ENCODE measurements around the gene FAM227A.

FAM227A gene

DNA sequence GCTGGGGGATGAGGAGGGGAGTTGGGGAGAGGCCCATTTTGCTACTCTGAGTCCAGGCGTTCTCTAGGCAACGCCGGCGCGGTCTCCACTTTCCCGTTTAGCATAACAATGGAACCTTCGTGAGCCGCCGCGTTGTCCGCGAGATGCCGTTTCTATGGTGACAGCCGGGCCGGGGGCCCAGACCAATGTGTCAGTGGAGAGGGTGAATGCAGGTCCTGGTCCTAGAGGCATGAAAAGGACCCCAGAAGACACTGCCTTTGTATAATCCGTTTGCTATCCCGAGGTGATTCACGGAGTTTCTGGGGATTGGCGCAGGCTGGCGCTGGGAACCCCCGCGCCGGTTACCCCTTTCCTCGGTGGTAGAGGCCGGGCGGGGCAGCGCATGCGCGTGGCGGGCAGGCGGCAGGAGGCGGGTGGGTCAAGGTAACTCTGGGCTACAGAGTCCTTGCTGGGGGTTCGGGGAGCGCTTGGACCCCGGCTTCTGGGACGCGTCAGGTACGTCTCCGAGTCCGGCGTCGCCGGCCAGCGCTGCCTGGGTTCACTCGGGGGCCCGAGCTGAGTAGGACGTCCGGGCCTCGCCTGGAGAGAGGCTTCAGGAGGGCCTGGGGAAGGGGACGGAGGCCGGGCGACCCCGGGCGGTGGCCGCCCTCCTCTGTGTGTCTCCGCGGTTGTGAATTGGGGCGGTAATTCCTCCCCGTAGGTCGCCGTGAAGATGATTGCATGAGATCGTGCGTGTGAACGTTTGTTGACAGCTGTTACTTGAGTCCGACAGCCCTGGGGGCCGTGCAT is at the start of gene FAM227A, which contains the start of gene CBY1:
Gene FAM227A (minus strand): TSS at position 137 of the 789 bp plus-strand sequence. CDS start 6,224 bp downstream, outside the sequence.
Gene CBY1 (plus strand): TSS at position 383 of the 789 bp plus-strand sequence. CDS start 11,417 bp downstream, outside the sequence.
- DNase-seq, result peak; percentile 85

DNA sequence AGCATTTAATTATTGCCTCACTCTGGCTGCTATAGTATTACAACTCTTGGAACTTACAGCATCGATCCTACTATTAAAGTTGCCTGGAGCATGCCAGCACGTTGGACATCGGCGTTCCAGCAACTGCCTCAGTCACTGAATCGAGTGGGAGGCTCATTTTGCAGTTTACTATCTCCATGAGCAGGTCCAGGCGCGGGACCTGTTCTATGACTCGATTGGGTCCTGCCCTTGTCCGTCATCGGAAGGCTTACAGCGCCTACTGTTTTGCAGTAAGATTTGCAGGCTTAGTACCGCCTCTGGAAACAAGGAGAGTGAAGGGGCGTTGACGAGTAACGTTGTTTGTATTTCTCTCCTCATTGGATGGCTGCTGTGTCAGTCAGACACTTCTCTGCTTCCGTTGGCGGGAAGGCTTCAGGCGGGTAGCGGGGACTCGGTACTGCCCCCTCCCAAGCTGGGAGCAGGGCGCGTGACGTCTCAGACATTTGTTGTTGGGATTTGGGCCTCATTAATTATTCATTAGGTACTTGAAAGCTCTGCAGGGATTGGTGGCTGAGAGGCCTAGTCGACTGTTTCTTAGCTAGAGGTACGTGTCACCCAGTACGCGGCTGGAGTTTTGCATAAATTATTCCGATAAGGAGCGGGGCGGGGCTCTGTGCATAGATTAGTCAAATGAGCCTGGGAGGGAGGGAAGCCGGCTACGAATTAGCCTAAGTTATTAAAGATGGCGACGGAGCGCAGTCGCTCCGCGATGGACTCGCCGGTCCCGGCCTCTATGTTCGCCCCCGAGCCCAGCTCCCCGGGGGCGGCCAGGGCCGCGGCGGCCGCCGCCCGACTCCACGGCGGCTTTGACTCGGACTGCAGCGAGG is 49.3 kb upstream of the FAM227A start, which contains the start of gene GTPBP1:
Gene GTPBP1 (plus strand): TSS at position 710 of the 866 bp plus-strand sequence. CDS start 12 bp downstream, at position 722.
- peak; percentile 100 for DNase-seq

DNA sequence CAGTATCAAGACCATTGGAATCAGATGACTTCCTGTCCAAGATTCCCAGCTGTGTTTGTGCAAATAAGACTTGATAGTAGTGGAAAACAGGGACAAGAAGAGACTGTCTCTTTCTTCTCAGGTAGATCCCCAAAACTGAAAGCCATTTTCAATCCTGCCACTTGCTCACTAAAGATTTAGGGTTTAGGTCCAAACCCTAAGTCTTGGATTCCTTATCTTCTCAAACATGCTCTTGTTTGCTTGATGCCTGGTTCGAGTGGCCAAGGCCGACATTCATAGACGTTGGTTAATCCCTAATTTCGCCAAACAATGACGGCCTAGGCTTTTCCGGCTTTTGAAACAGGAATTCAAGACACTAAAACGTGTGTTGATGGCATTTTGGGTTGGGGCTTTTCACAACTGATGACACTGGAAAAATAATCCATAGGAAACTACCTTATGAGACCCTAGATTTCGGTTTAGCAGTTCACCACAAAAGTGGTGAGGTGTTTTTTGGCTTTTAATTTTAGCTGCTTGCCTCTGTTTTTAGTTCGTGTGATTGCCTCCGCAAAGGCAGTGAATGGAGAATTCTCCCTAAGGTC is 48.6 kb upstream of the FAM227A start:
- no peak for DNase-seq

DNA sequence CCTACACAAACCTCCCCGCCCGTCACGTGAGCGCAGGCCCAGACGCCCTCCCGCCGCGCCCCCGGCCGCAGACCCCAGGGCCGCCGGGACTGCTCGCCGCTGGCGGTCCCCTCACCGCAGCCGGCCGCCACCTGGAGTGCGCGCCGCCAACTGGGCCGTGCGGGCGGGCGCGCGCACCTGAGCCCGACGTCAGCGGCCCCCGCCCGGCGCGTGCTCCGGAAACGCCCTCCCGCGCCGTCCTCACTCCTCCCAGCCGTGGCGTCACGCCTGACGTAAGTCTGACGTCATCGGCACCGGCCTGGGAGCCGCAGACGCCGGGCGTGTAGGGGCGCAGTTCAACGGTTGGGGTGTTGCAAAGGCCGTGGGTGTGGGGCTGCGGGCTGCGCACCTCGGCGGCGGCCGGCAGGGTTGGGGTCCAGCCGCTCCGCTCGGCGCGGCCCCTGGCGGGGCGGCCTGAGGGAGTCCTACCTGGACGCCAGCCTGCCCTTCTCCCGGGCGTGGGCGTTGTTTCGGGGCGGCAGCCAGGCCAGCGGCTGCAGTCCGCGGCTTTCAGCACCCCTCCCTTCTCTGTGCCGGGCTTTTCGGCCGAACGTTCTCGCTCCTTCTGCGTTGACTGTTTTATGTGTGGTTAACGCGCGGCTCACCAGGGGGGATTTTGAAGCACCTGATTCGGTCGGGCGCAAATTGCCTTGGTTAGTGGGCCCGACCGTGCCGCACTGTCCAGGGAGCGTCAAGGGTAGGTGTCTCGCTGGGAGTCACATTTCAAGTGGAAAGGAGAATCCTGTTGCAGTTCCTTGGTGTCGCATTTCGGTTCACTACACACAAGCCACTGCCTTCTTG is 44.8 kb upstream of the FAM227A start, which contains the start of gene JOSD1:
Gene JOSD1 (minus strand): TSS at position 155 of the 840 bp plus-strand sequence. CDS start 956 bp downstream, outside the sequence.
- peak; percentile 95 for DNase-seq

GRCh38 chr22:38700270-38700788 is 44.1 kb upstream of the FAM227A start:
- no peak for DNase-seq

DNA sequence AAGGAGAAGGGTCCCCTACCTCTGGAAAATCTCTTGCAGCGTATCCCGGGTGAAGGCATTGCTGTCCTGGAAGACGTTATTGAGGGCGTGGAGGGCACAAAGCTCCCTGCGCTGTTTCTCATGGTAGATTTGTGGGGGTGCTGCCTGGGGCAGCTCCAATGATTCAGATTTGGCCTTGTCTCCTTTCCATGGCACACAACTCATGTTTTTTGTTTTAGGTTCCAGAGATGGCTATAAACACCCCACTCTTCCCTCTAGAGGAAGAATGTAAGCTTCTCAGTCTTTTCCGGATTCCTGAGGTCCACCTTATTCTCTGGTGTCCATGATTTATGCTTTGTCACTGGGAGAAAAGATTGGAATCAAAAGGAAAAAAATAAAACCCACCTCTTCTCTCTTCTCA is 43.6 kb upstream of the FAM227A start:
- DNase-seq, result no peak

GRCh38 chr22:38699143-38699542 is 43.0 kb upstream of the FAM227A start:
- no peak for DNase-seq

- DNase-seq, result no peak
These were observed 42.4 kb upstream of the FAM227A start for GRCh38 chr22:38698407-38699094.

GRCh38 chr22:38697425-38698089 is 41.4 kb upstream of the FAM227A start:
- no peak for DNase-seq

DNA sequence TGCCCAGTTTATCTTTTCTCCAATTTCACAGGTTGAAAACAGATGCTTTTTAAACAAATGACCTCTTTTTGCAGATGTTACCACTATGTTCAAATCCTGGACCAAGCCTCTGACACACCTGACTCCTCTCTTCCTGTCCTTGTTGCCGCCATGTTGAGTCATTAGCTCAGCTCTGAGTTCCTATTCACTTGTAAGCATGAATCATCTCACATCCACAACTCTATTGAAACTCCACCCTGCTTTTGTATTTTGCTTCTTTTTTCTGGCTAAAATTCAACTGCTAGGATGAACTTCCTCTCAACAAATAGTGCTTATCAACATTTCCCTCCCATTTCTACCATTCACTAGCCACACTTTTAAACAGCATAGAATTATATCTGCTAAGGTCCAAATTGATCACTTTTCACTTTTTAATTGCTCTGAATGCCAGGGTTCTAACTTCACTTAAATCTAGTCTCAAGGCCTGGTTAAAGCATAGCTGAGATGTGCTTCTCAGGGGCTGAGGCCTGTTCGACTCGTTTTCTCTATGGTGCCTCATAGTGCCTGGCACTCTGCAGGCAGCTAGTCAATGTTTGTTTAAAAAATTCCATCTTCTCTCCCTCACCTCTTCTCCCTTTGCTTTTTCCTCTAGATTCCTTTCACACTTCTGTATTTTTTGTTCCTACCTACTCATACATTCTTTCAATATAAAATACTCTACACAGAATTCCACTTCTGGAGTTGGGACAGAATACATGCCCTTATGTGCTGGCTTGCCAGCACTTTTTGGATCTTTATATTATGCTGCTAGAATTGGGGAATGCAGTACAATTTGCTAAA is 40.6 kb upstream of the FAM227A start:
- DNase-seq, result peak; percentile 42

GRCh38 chr22:38694940-38695339 is 38.7 kb upstream of the FAM227A start:
- DNase-seq, result no peak

DNA sequence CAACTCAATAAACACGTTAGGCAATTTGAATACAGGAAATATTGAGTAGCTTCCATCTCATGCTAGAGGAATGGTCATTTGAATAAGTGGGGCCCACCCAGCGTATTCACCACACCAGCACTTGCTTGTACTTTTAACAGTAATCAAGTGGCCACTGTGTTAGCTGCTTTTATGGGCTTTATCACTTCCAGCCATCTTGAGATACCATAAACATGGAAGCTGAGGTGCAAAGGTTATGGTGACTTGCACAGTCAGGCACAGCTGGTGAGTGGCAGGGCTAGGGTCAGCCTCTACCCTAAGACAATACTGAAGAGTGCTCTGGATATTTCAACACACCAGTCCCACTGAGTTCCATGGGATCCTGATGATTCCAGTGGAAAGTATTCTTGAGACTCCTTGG is 37.9 kb upstream of the FAM227A start:
- DNase-seq, result no peak

- no peak for DNase-seq
These were observed 33.5 kb upstream of the FAM227A start for GRCh38 chr22:38689651-38690050.

DNA sequence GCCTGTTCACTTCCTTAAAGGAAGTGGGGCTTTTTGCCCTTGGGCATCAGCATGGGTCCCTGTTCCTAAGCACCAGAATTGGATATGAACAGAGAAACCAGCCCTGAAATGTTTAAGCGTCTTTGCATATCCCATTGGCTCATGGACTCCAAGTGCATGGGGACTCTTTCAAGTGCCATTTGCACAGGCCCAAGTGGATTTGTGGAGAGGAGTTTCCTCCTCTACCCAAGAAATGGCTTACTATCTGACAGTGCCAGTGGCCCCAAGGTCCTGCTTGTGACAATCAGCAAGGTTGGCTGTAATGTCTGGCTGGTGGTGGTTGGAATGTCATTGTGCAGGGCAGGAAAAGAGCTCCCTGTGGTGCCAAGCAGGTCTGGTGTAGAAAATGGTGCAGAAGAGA is 29.6 kb upstream of the FAM227A start:
- no peak for DNase-seq

DNA sequence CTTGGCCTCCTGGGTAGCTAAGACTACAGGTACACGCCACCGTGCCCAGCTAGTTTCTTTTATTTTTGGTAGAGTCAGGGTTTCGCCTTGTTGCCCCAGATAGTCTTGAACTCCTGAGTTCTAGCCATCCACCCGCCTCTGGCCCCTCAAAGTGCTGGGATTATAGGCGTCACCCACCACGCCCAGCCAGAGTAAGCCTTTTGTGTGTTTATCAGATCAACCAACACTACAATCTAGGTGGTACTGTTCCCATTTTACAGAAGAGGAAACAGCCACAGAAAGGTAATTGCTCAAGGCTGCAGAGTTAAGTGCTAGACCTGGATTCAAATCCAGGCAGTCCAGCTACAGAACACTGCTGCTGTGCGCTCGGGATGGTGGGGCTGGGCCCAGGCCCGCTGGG is 28.7 kb upstream of the FAM227A start:
- DNase-seq, result no peak

DNA sequence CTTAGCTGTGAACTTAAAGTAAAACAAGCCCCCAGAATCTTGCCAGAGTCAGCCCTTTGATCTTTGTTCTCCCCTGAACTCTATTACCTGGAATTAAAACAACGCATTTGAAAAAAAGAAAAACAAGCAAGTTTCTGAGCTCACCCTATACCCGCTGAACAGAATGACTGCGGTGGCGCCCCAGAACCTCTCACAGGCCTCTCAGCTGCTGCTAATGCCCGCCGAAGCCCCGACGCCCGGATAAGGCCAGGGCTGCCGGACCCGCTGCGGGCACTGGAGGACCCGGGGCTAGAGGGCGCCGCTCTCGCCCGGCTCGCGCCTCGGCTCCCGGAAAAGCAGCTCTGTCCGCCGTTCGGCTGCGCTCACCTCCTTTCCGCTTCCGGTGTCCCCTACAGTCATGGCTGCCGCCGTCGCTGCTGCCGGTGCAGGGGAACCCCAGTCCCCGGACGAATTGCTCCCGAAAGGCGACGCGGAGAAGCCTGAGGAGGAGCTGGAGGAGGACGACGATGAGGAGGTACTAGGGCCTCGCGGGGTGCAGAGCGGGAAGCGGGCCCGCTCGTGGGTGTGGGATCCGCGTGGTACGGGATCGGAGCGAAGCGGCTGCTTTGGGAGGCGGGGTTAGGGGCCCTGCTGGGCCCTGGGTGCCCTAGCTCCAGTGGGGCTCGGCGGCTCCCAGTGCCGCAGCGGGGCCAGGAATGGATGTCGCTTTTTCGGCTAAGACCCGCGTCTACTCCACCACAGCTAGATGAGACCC is 25.6 kb upstream of the FAM227A start, which contains the start of gene TOMM22:
Gene TOMM22 (plus strand): TSS at position 376 of the 754 bp plus-strand sequence. CDS start 22 bp downstream, at position 398.
- peak; percentile 87 for DNase-seq

- no peak for DNase-seq
These were observed 19.6 kb upstream of the FAM227A start for GRCh38 chr22:38675833-38676232.

- no peak for DNase-seq
These were observed 18.7 kb upstream of the FAM227A start for GRCh38 chr22:38674888-38675287.

Data from stimulated activated naive CD4-positive, alpha-beta T cell treated with Interleukin-2 at 50 U/mL for 16 hours (primary cell).